K562 (cell line): ENCODE data around the gene OXTR. TPM values are rescaled to one million over a fixed set of nuclear protein-coding genes. Genes with fewer than 3 reads are reported as not detected.

ENCODE experiments used
- ATAC-seq: fragments of 200-7000 bp; cut with Tn5 transposase; 3 replicates; pipeline ENCODE4 v1.9.1; 2020; ENCODE audit warnings: moderate library complexity
- BruUV-seq: library from RNA; stranded (reverse); fragments of 400-500 nt; replicated peaks from 2 replicates; lab custom pipeline; 2021; lab: Mats Ljungman, UMichigan
- CTCF ChIA-PET: fragments of 300-600 bp; formaldehyde crosslinking; extraction: SDS; loops from one replicate; lab custom pipeline; 2021; ENCODE audit warnings: low intra/inter-chr PET ratio; lab: Yijun Ruan, JAX
- POLR2A ChIA-PET: fragments of 300-600, 350-650 bp; sonication (Branson Sonifier 250); formaldehyde crosslinking; extraction: SDS; loops from one replicate; lab custom pipeline; 2021; ENCODE audit warnings: antibody characterized with exemption, inconsistent platforms; lab: Yijun Ruan, JAX
- DNase-seq, 4 experiments: peaks; one replicate each; pipeline versions ENCODE4 v3.0.0 to v3.0.0-alpha.2; 2011 to 2018; ENCODE audit warnings: low spot score in 3 of 4, mixed read lengths in 3 of 4; ENCODE audit errors: extremely low read depth in 1 of 4
- FAIRE-seq: peaks from 2 replicates; lab custom pipeline; 2011; peaks lifted over from hg19 to GRCh38; lab: Jason Lieb, UNC
- H2AFZ ChIP-seq: 2 replicates; pipeline ENCODE4 v1.6.0; 2011; ENCODE audit warnings: low read depth, low read length, control low read depth, inconsistent platforms
- H3K27ac ChIP-seq: fragments of 200-600 bp; 3 replicates; pipeline ENCODE4 v1.8.0; 2011; ENCODE audit warnings: low read depth, mild to moderate bottlenecking, control low read depth, inconsistent platforms, low read length, moderate library complexity, mixed read lengths; ENCODE audit errors: extremely low read depth
- H3K27me3 ChIP-seq, 2 experiments: fragments of 300-600 bp in 1 of 2; 2 replicates in 1 of 2; 3 replicates in 1 of 2; pipeline versions ENCODE4 v1.6.0 to v1.8.0; 2011; ENCODE audit warnings: inconsistent platforms in 2 of 2, low read length in 2 of 2, mild to moderate bottlenecking in 1 of 2, mixed read lengths in 1 of 2, moderate library complexity in 1 of 2; ENCODE audit not compliant: control insufficient read depth in 2 of 2, insufficient read depth in 2 of 2
- H3K36me3 ChIP-seq: fragments of 300-600 bp; 3 replicates; pipeline ENCODE4 v1.8.0; 2011; ENCODE audit warnings: mild to moderate bottlenecking, low read length, inconsistent platforms; ENCODE audit not compliant: control insufficient read depth, insufficient read depth
- H3K4me1 ChIP-seq, 2 experiments: fragments of 200-600 bp in 1 of 2; replicated peaks in 1 of 2; 2 replicates in 1 of 2; 3 replicates in 1 of 2; pipeline versions ENCODE4 v1.5.1 to v1.8.0; 2011; ENCODE audit warnings: inconsistent platforms in 2 of 2, low read length in 2 of 2, mild to moderate bottlenecking in 1 of 2, mixed read lengths in 1 of 2, moderate library complexity in 1 of 2; ENCODE audit not compliant: control insufficient read depth in 2 of 2, insufficient read depth in 2 of 2
- H3K4me2 ChIP-seq: 2 replicates; pipeline ENCODE4 v1.6.1; 2011; ENCODE audit warnings: low read length, control low read depth, inconsistent platforms, mixed read lengths; ENCODE audit not compliant: insufficient read depth
- H3K4me3 ChIP-seq: fragments of 200-600 bp; sonication (generic), shearing (Covaris generic); 2 replicates; pipeline ENCODE4 v1.5.1; 2016; ENCODE audit warnings: control low read depth, inconsistent platforms
- H3K79me2 ChIP-seq: fragments of 200-600 bp; 3 replicates; pipeline ENCODE4 v1.8.0; 2011; ENCODE audit warnings: low read length, inconsistent platforms; ENCODE audit not compliant: control insufficient read depth, insufficient read depth
- H3K9ac ChIP-seq, 2 experiments: 2 replicates each; pipeline versions ENCODE4 v1.6.0 to v1.6.1; 2011; ENCODE audit warnings: low read depth in 2 of 2, low read length in 2 of 2, control low read depth in 1 of 2, inconsistent platforms in 1 of 2, mild to moderate bottlenecking in 1 of 2, mixed read lengths in 1 of 2; ENCODE audit not compliant: insufficient read depth in 1 of 2
- H3K9me1 ChIP-seq: one replicate; pipeline ENCODE4 v1.6.0; 2011; ENCODE audit warnings: inconsistent platforms, mild to moderate bottlenecking, low read length, moderate library complexity; ENCODE audit not compliant: control insufficient read depth, insufficient read depth
- H3K9me3 ChIP-seq: replicated peaks from 2 replicates; pipeline ENCODE4 v1.5.1; 2011; ENCODE audit warnings: low read depth, low read length, inconsistent platforms; ENCODE audit not compliant: control insufficient read depth, insufficient read depth
- H4K20me1 ChIP-seq: replicated peaks from 2 replicates; pipeline ENCODE4 v1.6.1; 2011; ENCODE audit warnings: low read length, inconsistent platforms, mixed read lengths; ENCODE audit not compliant: control insufficient read depth, insufficient read depth
- MTF1 ChIP-seq: fragments of 250-450 bp; sonication (Bioruptor Pico); IDR thresholded peaks from 2 replicates; pipeline ENCODE4 v1.9.0; 2021; ENCODE audit warnings: moderate library complexity, mild to moderate bottlenecking, inconsistent platforms, borderline replicate concordance
- MYBL2 ChIP-seq, 2 experiments: fragments of 450-650 bp in 1 of 2; sonication (generic) in 1 of 2; formaldehyde crosslinking in 1 of 2; IDR thresholded peaks; 2 replicates each; pipeline versions ENCODE4 v1.6.1 to v1.8.1; 2017 to 2022; ENCODE audit warnings: borderline replicate concordance in 1 of 2, inconsistent platforms in 1 of 2, low read depth in 1 of 2, mild to moderate bottlenecking in 1 of 2, missing genetic modification reagents in 1 of 2, moderate library complexity in 1 of 2
- RBM25 ChIP-seq: fragments of 200-400 bp; formaldehyde crosslinking; IDR thresholded peaks from 2 replicates; pipeline ENCODE4 v1.6.1; 2018; ENCODE audit warnings: low read length, low read depth, moderate library complexity; ENCODE audit not compliant: severe bottlenecking
- TCF15 ChIP-seq: fragments of 250-450 bp; sonication (Bioruptor Pico); IDR thresholded peaks from 2 replicates; pipeline ENCODE4 v1.8.0; 2022; ENCODE audit warnings: moderate library complexity, mild to moderate bottlenecking, inconsistent platforms
- ZC3H8 ChIP-seq: fragments of 450-650 bp; IDR thresholded peaks from 2 replicates; pipeline ENCODE4 v1.6.1; 2017
- ZMIZ1 ChIP-seq, 2 experiments: fragments of 150-350 bp in 1 of 2; IDR thresholded peaks; 2 replicates each; pipeline ENCODE4 v1.6.1; 2012 to 2016; ENCODE audit warnings: low read depth in 2 of 2, low read length in 2 of 2, mild to moderate bottlenecking in 1 of 2, moderate library complexity in 1 of 2
- ZNF609 ChIP-seq: sonication (generic); formaldehyde crosslinking; IDR thresholded peaks from 2 replicates; pipeline ENCODE4 v1.8.1; 2023; ENCODE audit warnings: missing genetic modification reagents, mild to moderate bottlenecking, borderline replicate concordance
- WGBS: fragments of 100-300 bp; shearing (Covaris generic); methylation state at CpG from one replicate; pipeline ENCODE4 v1.1.6; 2016; ENCODE audit warnings: low coverage, mixed read lengths; ENCODE audit not compliant: insufficient coverage; ENCODE audit errors: missing lambda C conversion rate; 5-methylcytosine and 5-hydroxymethylcytosine counted together
- in situ Hi-C: fragments of 300-500 bp; cut with MboI; formaldehyde crosslinking; loops from 4 replicates; pipeline ENCODE4 v1.15.0; 2018; ENCODE audit warnings: inconsistent platforms, mixed read lengths
- intact Hi-C: fragments of 100-400 bp; cut with micrococcal nuclease; formaldehyde crosslinking; loops from 2 replicates; pipeline ENCODE4 v1.14.2; 2022
- polyA plus RNA-seq, 8 experiments: library from polyadenylated mRNA; depleted of rRNA in 4 of 8; stranded (reverse) in 5 of 8; unstranded in 3 of 8; fragments of >200 nt; fragmentation: Nextera tagmentation in 2 of 8; fragmentation: Illumina TruSeq in 1 of 8; extraction: Ambion mirVana in 2 of 8; extraction: Trizol in 1 of 8; gene quantifications; 2 replicates each; pipeline versions ENCODE4 v1.2.1 to v1.2.3, GENCODE V29; 2011 to 2014; ENCODE audit warnings: inconsistent platforms in 1 of 8, missing spikeins in 1 of 8
- total RNA-seq, 7 experiments: library from RNA; depleted of rRNA in 6 of 7; stranded (reverse); fragments of >200 nt in 6 of 7; fragmentation: Illumina TruSeq in 2 of 7; extraction: Trizol in 2 of 7; gene quantifications; 2 replicates each; pipeline versions ENCODE4 v1.2.1 to v1.2.3, GENCODE V29; 2011 to 2021; ENCODE audit warnings: low replicate concordance in 1 of 7

The OXTR gene
- total and polyA plus RNA-seq, 9 of the 15 experiments (the other 6 are each of a cell fraction or from before 2014, with no cell fraction given) = 0.14 to 1.3 (median 0.80) TPM

GRCh38 chr3:8768364-8769087, 887 bp downstream of the OXTR start:
- ChIA-PET POLR2A (interaction anchor here (1.0 kb wide), 1 partner anchor 13 kb away, joined by 3 read pairs; no protein-coding TSS in a partner anchor), CTCF (interaction anchor here (1.0 kb wide), 1 partner anchor 89 kb away, joined by 4 read pairs; no protein-coding TSS in a partner anchor)
- peaks cover 8 to 16% of the 10 kb centered on the region in 2 experiments for H3K27me3 ChIP-seq
- DNase-seq (no peak), ATAC-seq (no peak), FAIRE-seq (no peak)
- no peaks in the 10 kb centered on the region for H3K79me2 ChIP-seq
- no peaks in the 10 kb centered on the region for H3K9me3 ChIP-seq
- 44% methylated on average over 34 of the region's 36 CpGs for WGBS
- no peak overlapping the region for H3K27ac ChIP-seq
- H3K9me1 ChIP-seq = no peaks in the 10 kb centered on the region
- no peak overlapping the region for H3K4me3 ChIP-seq
- intact Hi-C loops = loop anchor here (1.0 to 5.0 kb wide), 5 partner anchors 106 to 534 kb away; partner anchors contain the start of gene RAD18
- no peaks in the 10 kb centered on the region for H3K36me3 ChIP-seq
- peaks cover 0 to 12% of the 10 kb centered on the region in 2 experiments; a peak in 2 of 5 replicates for H3K4me1 ChIP-seq
- H3K9ac ChIP-seq = no peak overlapping the region
- no peak for TF ChIP-seq ZNF609 (CRISPR knock-in tag)
- no peak for TF ChIP-seq ZC3H8
- TF ChIP-seq MYBL2 (IDR thresholded peaks at IDR 0.05; ENCODE audit: low read depth) = no peak
- no peak for TF ChIP-seq MYBL2 (CRISPR knock-in tag; IDR thresholded peaks at IDR 0.05; ENCODE audit: borderline replicate concordance)
- TF ChIP-seq RBM25 = no peak
- TF ChIP-seq ZMIZ1 (IDR thresholded peaks at IDR 0.05; ENCODE audit: low read depth in 2 of 2, low read length in 2 of 2) = no peak
- TF ChIP-seq TCF15 (CRISPR knock-in tag) = no peak
- no peak for TF ChIP-seq MTF1 (CRISPR knock-in tag)
- no peak overlapping the region for H3K4me2 ChIP-seq
- no peaks in the 10 kb centered on the region for H4K20me1 ChIP-seq
- BruUV-seq = no TSS peak
- no peak overlapping the region for H2AFZ ChIP-seq
- in situ Hi-C loops = no loop called here
